ENCODE measurements around the gene D2HGDH.

Gene D2HGDH

DNA sequence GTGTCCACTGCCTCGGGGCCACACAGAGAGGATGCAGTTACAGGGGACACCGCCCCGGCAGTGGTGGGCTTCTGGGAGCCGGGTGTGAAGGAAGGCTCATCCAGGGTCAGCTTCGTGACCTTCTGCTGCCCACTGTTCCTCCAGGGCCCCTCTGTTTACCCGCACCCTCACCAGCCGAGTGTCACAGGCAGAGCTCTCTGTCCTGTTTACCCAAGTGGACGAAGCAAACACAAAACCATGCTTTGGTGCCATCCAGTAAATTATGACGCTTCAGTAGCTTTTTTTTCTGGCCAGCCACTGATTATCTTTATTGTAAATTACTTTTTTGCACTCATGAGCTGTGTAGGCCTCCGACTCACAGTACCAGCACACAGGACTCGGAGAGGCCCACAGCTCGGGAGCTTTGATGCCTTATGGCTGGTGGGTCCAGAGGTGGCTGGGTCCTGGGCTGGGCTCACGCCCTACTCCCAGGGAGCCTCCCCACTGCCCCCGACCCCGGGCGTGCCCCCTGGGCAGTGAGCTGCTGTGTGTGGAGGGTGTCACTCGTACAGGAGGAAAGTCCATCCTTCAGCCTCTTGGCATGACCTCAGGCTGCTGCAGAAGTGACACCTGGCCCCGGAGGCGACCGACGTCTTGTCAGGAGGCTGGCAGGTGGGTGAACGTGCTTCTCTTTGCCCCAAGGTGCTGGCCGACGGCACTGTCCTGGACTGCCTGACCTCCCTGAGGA lies 9.8 kb downstream of the D2HGDH start:
- no CpG with 5 or more reads among the region's 24 CpGs for WGBS (ENCODE audit: extremely low coverage, insufficient coverage, insufficient read length)
- H3K36me3 ChIP-seq (ENCODE audit: control insufficient read depth in 1 of 2, insufficient read depth in 2 of 2, low read length in 2 of 2): peaks cover 20 to 26% of the 10 kb centered on the region in 2 experiments
- H3K79me1 ChIP-seq (ENCODE audit: low read length): no peaks in the 10 kb centered on the region

GRCh38 chr2:241745276-241745675 lies 10.8 kb downstream of the D2HGDH start:
- Histone ChIP-seq H3K9me3 (ENCODE audit: insufficient read depth, low read depth, low read length) (peaks cover 4% of the 10 kb centered on the region), H3K4me3 (ENCODE audit: low read depth, low read length) (no peak overlapping the region), H3K9ac (ENCODE audit: low read length) (no peak overlapping the region), H3K27ac (ENCODE audit: low read depth, low read length) (no peak overlapping the region), H3K4me1 (ENCODE audit: control insufficient read depth in 1 of 2, insufficient read depth in 2 of 2, low read length in 2 of 2) (no peaks in the 10 kb centered on the region), H3K4ac (ENCODE audit: low read depth, low read length) (no peak overlapping the region), H2BK5ac (ENCODE audit: low read depth, low read length, poor library complexity) (no peak overlapping the region), H4K8ac (ENCODE audit: low read depth, low read length) (no peak overlapping the region), H3K36me3 (ENCODE audit: control insufficient read depth in 1 of 2, insufficient read depth in 2 of 2, low read length in 2 of 2) (peaks cover 19 to 29% of the 10 kb centered on the region in 2 experiments), H3K4me2 (ENCODE audit: low read length) (no peak overlapping the region), H2AK5ac (ENCODE audit: low read length) (no peak overlapping the region), H2AFZ (ENCODE audit: insufficient read depth, low read length, poor library complexity) (no peak overlapping the region), H2BK120ac (ENCODE audit: insufficient read depth, low read length, poor library complexity) (no peak overlapping the region), H3K79me1 (ENCODE audit: low read length) (no peaks in the 10 kb centered on the region), H3K79me2 (ENCODE audit: control insufficient read depth, insufficient read depth, low read length, poor library complexity) (no peaks in the 10 kb centered on the region), H3K14ac (ENCODE audit: low read length) (no peak overlapping the region), H3K23ac (ENCODE audit: low read length) (no peak overlapping the region), H4K12ac (ENCODE audit: low read depth, low read length) (no peak overlapping the region), H2BK12ac (ENCODE audit: low read length) (no peak overlapping the region), H3K18ac (ENCODE audit: low read length) (no peak overlapping the region), H4K91ac (ENCODE audit: low read depth, low read length) (no peak overlapping the region), H3K27me3 (ENCODE audit: insufficient read depth, low read length) (no peaks in the 10 kb centered on the region)
- no CpG with 5 or more reads among the region's 13 CpGs for WGBS (ENCODE audit: extremely low coverage, insufficient coverage, insufficient read length)
- DNase-seq: no peak

More for the DNA sequence above, 9.8 kb downstream of the D2HGDH start:
- Histone ChIP-seq H2AFZ (ENCODE audit: insufficient read depth, low read length, poor library complexity) (no peak overlapping the region), H2BK120ac (ENCODE audit: insufficient read depth, low read length, poor library complexity) (no peak overlapping the region), H3K4me2 (ENCODE audit: low read length) (no peak overlapping the region), H3K27ac (ENCODE audit: low read depth, low read length) (no peak overlapping the region), H3K27me3 (ENCODE audit: insufficient read depth, low read length) (no peaks in the 10 kb centered on the region), H3K79me2 (ENCODE audit: control insufficient read depth, insufficient read depth, low read length, poor library complexity) (no peaks in the 10 kb centered on the region), H3K4me1 (ENCODE audit: control insufficient read depth in 1 of 2, insufficient read depth in 2 of 2, low read length in 2 of 2) (no peaks in the 10 kb centered on the region), H4K12ac (ENCODE audit: low read depth, low read length) (no peak overlapping the region), H3K9me3 (ENCODE audit: insufficient read depth, low read depth, low read length) (peaks cover 6% of the 10 kb centered on the region), H3K4me3 (ENCODE audit: low read depth, low read length) (peak overlapping the region; percentile 32), H4K8ac (ENCODE audit: low read depth, low read length) (no peak overlapping the region), H3K4ac (ENCODE audit: low read depth, low read length) (no peak overlapping the region), H4K91ac (ENCODE audit: low read depth, low read length) (no peak overlapping the region), H3K9ac (ENCODE audit: low read length) (no peak overlapping the region), H2AK5ac (ENCODE audit: low read length) (no peak overlapping the region), H3K18ac (ENCODE audit: low read length) (no peak overlapping the region), H2BK5ac (ENCODE audit: low read depth, low read length, poor library complexity) (no peak overlapping the region), H3K23ac (ENCODE audit: low read length) (no peak overlapping the region), H2BK12ac (ENCODE audit: low read length) (no peak overlapping the region), H3K14ac (ENCODE audit: low read length) (no peak overlapping the region)
- no peak for DNase-seq

GRCh38 chr2:241746084-241746483 lies 11.7 kb downstream of the D2HGDH start:
- H3K23ac ChIP-seq (ENCODE audit: low read length): no peak overlapping the region
- no peak overlapping the region for H2AFZ ChIP-seq (ENCODE audit: insufficient read depth, low read length, poor library complexity)
- no peak for DNase-seq
- H4K8ac ChIP-seq (ENCODE audit: low read depth, low read length): no peak overlapping the region
- H3K4me3 ChIP-seq (ENCODE audit: low read depth, low read length): no peak overlapping the region
- WGBS (ENCODE audit: extremely low coverage, insufficient coverage, insufficient read length): no CpG with 5 or more reads among the region's 4 CpGs
- no peak overlapping the region for H2BK120ac ChIP-seq (ENCODE audit: insufficient read depth, low read length, poor library complexity)
- no peak overlapping the region for H2AK5ac ChIP-seq (ENCODE audit: low read length)
- no peak overlapping the region for H4K91ac ChIP-seq (ENCODE audit: low read depth, low read length)
- H3K18ac ChIP-seq (ENCODE audit: low read length): no peak overlapping the region
- no peak overlapping the region for H3K9ac ChIP-seq (ENCODE audit: low read length)
- no peaks in the 10 kb centered on the region for H3K4me1 ChIP-seq (ENCODE audit: control insufficient read depth in 1 of 2, insufficient read depth in 2 of 2, low read length in 2 of 2)
- no peak overlapping the region for H4K12ac ChIP-seq (ENCODE audit: low read depth, low read length)
- no peaks in the 10 kb centered on the region for H3K27me3 ChIP-seq (ENCODE audit: insufficient read depth, low read length)
- no peak overlapping the region for H3K27ac ChIP-seq (ENCODE audit: low read depth, low read length)
- no peaks in the 10 kb centered on the region for H3K79me1 ChIP-seq (ENCODE audit: low read length)
- H3K9me3 ChIP-seq (ENCODE audit: insufficient read depth, low read depth, low read length): peaks cover 3% of the 10 kb centered on the region
- no peak overlapping the region for H3K4me2 ChIP-seq (ENCODE audit: low read length)
- no peak overlapping the region for H3K4ac ChIP-seq (ENCODE audit: low read depth, low read length)
- no peak overlapping the region for H2BK5ac ChIP-seq (ENCODE audit: low read depth, low read length, poor library complexity)
- H3K14ac ChIP-seq (ENCODE audit: low read length): no peak overlapping the region
- H3K79me2 ChIP-seq (ENCODE audit: control insufficient read depth, insufficient read depth, low read length, poor library complexity): no peaks in the 10 kb centered on the region
- peaks cover 21 to 31% of the 10 kb centered on the region in 2 experiments for H3K36me3 ChIP-seq (ENCODE audit: control insufficient read depth in 1 of 2, insufficient read depth in 2 of 2, low read length in 2 of 2)
- H2BK12ac ChIP-seq (ENCODE audit: low read length): no peak overlapping the region

GRCh38 chr2:241748468-241749256 lies 14.2 kb downstream of the D2HGDH start:
- H3K4me3 ChIP-seq (ENCODE audit: low read depth, low read length): no peak overlapping the region
- H4K12ac ChIP-seq (ENCODE audit: low read depth, low read length): no peak overlapping the region
- H3K4me2 ChIP-seq (ENCODE audit: low read length): no peak overlapping the region
- H2BK12ac ChIP-seq (ENCODE audit: low read length): no peak overlapping the region
- H3K14ac ChIP-seq (ENCODE audit: low read length): no peak overlapping the region
- H2BK120ac ChIP-seq (ENCODE audit: insufficient read depth, low read length, poor library complexity): no peak overlapping the region
- no peak overlapping the region for H3K4ac ChIP-seq (ENCODE audit: low read depth, low read length)
- H3K27ac ChIP-seq (ENCODE audit: low read depth, low read length): no peak overlapping the region
- no peak overlapping the region for H3K23ac ChIP-seq (ENCODE audit: low read length)
- H2AK5ac ChIP-seq (ENCODE audit: low read length): no peak overlapping the region
- H4K8ac ChIP-seq (ENCODE audit: low read depth, low read length): no peak overlapping the region
- WGBS (ENCODE audit: extremely low coverage, insufficient coverage, insufficient read length): no CpG with 5 or more reads among the region's 32 CpGs
- H3K79me1 ChIP-seq (ENCODE audit: low read length): no peaks in the 10 kb centered on the region
- no peak overlapping the region for H3K18ac ChIP-seq (ENCODE audit: low read length)
- no peak for DNase-seq
- no peaks in the 10 kb centered on the region for H3K79me2 ChIP-seq (ENCODE audit: control insufficient read depth, insufficient read depth, low read length, poor library complexity)
- H2AFZ ChIP-seq (ENCODE audit: insufficient read depth, low read length, poor library complexity): no peak overlapping the region
- H3K4me1 ChIP-seq (ENCODE audit: control insufficient read depth in 1 of 2, insufficient read depth in 2 of 2, low read length in 2 of 2): no peaks in the 10 kb centered on the region
- no peaks in the 10 kb centered on the region for H3K27me3 ChIP-seq (ENCODE audit: insufficient read depth, low read length)
- no peak overlapping the region for H4K91ac ChIP-seq (ENCODE audit: low read depth, low read length)
- no peak overlapping the region for H2BK5ac ChIP-seq (ENCODE audit: low read depth, low read length, poor library complexity)
- H3K9me3 ChIP-seq (ENCODE audit: insufficient read depth, low read depth, low read length): peaks cover 3% of the 10 kb centered on the region
- H3K36me3 ChIP-seq (ENCODE audit: control insufficient read depth in 1 of 2, insufficient read depth in 2 of 2, low read length in 2 of 2): peaks cover 21 to 34% of the 10 kb centered on the region in 2 experiments
- H3K9ac ChIP-seq (ENCODE audit: low read length): no peak overlapping the region
